CD4-positive, alpha-beta memory T cell (primary cell): Measurements from ENCODE around the gene TSPAN12. TPM values are rescaled to one million over a fixed set of nuclear protein-coding genes. Genes with fewer than 3 reads are reported as not detected.

Experiments used
- CTCF ChIA-PET: fragments of 350-600 bp; sonication (Branson Sonifier 250); formaldehyde crosslinking; loops from one replicate; lab custom pipeline; 2021; ENCODE audit warnings: inconsistent platforms; ENCODE audit not compliant: partially characterized antibody; lab: Charles Lee
- POLR2A ChIA-PET: fragments of 350-600 bp; sonication (Branson Sonifier 250); formaldehyde crosslinking; loops from one replicate; lab custom pipeline; 2021; ENCODE audit not compliant: partially characterized antibody; lab: Charles Lee
- DNase-seq, 5 donors: peaks; one replicate each; pipeline versions ENCODE4 v3.0.0 to v3.0.0-alpha.2; 2020 to 2022; ENCODE audit warnings: mixed read lengths in 1 of 5
- H3K27ac ChIP-seq: one replicate; pipeline ENCODE4 v1.7.0; 2013; ENCODE audit warnings: low read depth, low read length
- H3K27me3 ChIP-seq: 2 replicates; pipeline ENCODE4 v1.7.0; 2013; ENCODE audit warnings: mild to moderate bottlenecking, low read length, moderate library complexity; ENCODE audit not compliant: insufficient read depth
- H3K36me3 ChIP-seq: 2 replicates; pipeline ENCODE4 v1.7.0; 2013; ENCODE audit warnings: mild to moderate bottlenecking, low read length, moderate library complexity; ENCODE audit not compliant: insufficient read depth
- H3K4me1 ChIP-seq: 2 replicates; pipeline ENCODE4 v1.7.0; 2013; ENCODE audit warnings: mild to moderate bottlenecking, low read length, moderate library complexity; ENCODE audit not compliant: insufficient read depth
- H3K4me3 ChIP-seq, 2 donors: one replicate each; pipeline ENCODE4 v1.7.0; 2013; ENCODE audit warnings: low read length in 2 of 2, mild to moderate bottlenecking in 1 of 2
- H3K9me3 ChIP-seq, 2 donors: one replicate each; pipeline ENCODE4 v1.7.0; 2013; ENCODE audit warnings: low read length in 2 of 2, control low read depth in 1 of 2; ENCODE audit not compliant: control insufficient read depth in 1 of 2
- H3K27ac Mint-ChIP-seq, 7 donors: one replicate each; pipeline ENCODE4 v1.8.0; 2020 to 2021; ENCODE audit warnings: mixed read lengths in 7 of 7, mild to moderate bottlenecking in 6 of 7, inconsistent platforms in 3 of 7, moderate library complexity in 3 of 7
- H3K27me3 Mint-ChIP-seq, 2 donors: one replicate each; pipeline ENCODE4 v1.8.0; 2020 to 2021; ENCODE audit warnings: mixed read lengths in 2 of 2
- H3K36me3 Mint-ChIP-seq, 2 donors: one replicate each; pipeline ENCODE4 v1.8.0; 2020 to 2021; ENCODE audit warnings: mixed read lengths in 2 of 2, inconsistent platforms in 1 of 2, mild to moderate bottlenecking in 1 of 2
- H3K4me1 Mint-ChIP-seq, 4 donors: one replicate each; pipeline ENCODE4 v1.8.0; 2020 to 2021; ENCODE audit warnings: mixed read lengths in 4 of 4, mild to moderate bottlenecking in 1 of 4
- H3K4me3 Mint-ChIP-seq, 8 donors: one replicate each; pipeline ENCODE4 v1.8.0; 2020 to 2021; ENCODE audit warnings: mixed read lengths in 8 of 8, mild to moderate bottlenecking in 7 of 8, moderate library complexity in 6 of 8, inconsistent platforms in 3 of 8
- H3K9me3 Mint-ChIP-seq, 8 donors: one replicate each; pipeline ENCODE4 v1.8.0; 2020 to 2021; ENCODE audit warnings: mixed read lengths in 8 of 8, mild to moderate bottlenecking in 5 of 8, inconsistent platforms in 3 of 8, moderate library complexity in 1 of 8
- intact Hi-C: fragments of 100-400 bp; cut with micrococcal nuclease; formaldehyde crosslinking; loops from one replicate; pipeline ENCODE4 v1.15.1; 2023
- polyA plus RNA-seq, 2 donors: library from polyadenylated mRNA; unstranded; fragments of 300-500 nt; fragmentation: Illumina TruSeq; gene quantifications; one replicate each; pipeline ENCODE4 v1.2.3, GENCODE V29; 2021
- total RNA-seq, 2 experiments: library from RNA; stranded (reverse); gene quantifications; one replicate each; pipeline ENCODE4 v1.2.3, GENCODE V29; 2021

The TSPAN12 gene
- total and polyA plus RNA-seq, 4 experiments from 2014 or later, result not detected

DNA sequence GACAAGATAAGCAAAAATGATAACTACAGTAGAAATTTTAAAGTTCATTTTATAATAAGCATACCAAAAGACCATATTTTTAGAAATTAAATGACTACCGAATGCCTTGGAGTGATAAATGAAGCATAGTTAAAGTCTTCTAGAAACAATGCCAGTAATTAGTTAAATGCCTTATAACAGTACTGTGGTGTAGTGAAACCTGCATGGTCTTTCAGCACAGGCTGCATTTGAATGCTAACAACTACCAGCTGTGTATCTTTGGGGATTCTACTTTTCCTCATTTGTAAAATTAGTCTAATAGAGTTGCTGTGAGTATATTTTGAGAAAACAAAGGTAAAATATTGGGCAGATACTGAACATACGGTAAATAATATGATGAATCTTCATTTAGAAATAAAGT is 25.1 kb downstream of the TSPAN12 start:
- CTCF ChIA-PET, result interaction anchor here (1.3 kb wide), 1 partner anchor 38 kb away, joined by 3 read pairs; no protein-coding TSS in a partner anchor
- H3K27ac Mint-ChIP-seq, result no peak overlapping the region

DNA sequence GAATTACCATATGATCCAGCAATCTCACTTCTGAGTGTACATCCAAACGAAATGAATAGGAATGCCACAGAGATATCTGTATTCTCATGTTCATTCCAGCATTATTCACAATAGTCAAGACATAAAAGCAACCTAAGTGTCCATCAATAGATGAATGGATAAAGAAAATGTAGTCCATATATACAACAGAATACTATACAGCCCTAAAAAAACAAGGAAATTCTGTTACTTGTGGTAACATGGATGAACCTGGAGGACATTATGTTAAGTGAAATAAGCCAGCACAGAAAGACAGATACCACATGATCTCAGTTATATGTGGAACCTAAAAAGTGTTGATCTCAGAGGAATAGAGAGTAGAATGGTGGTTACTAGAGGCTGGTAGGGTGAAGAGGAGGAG is 26.7 kb downstream of the TSPAN12 start:
- DNase-seq, result no peak
- H3K36me3 Mint-ChIP-seq, result no peaks in the 10 kb centered on the region
- Histone ChIP-seq H3K4me1 (no peaks in the 10 kb centered on the region), H3K27me3 (no peaks in the 10 kb centered on the region), H3K4me3 (no peak overlapping the region), H3K9me3 (no peaks in the 10 kb centered on the region), H3K27ac (no peak overlapping the region), H3K36me3 (no peaks in the 10 kb centered on the region)
- peaks cover 0 to 7% (median 3%) of the 10 kb centered on the region in 8 donors for H3K9me3 Mint-ChIP-seq
- H3K27me3 Mint-ChIP-seq, result peaks cover 5 to 16% of the 10 kb centered on the region in 2 donors
- CTCF ChIA-PET, result interaction anchor here (1.3 kb wide), 1 partner anchor 21 kb away, joined by 3 read pairs; no protein-coding TSS in a partner anchor
- peak overlapping the region in 1 of 7 donors; percentile 7 for H3K27ac Mint-ChIP-seq
- POLR2A ChIA-PET, result no interaction called here
- intact Hi-C loops, result no loop called here
- H3K4me1 Mint-ChIP-seq, result no peaks in the 10 kb centered on the region
- H3K4me3 Mint-ChIP-seq, result no peak overlapping the region

More for the DNA sequence above, 25.1 kb downstream of the TSPAN12 start:
- peaks cover 8 to 16% of the 10 kb centered on the region in 2 donors for H3K27me3 Mint-ChIP-seq
- intact Hi-C loops, result no loop called here
- H3K36me3 ChIP-seq, result no peaks in the 10 kb centered on the region
- H3K36me3 Mint-ChIP-seq, result no peaks in the 10 kb centered on the region
- POLR2A ChIA-PET, result no interaction called here
- no peak for DNase-seq
- H3K9me3 Mint-ChIP-seq, result peaks cover 0 to 7% (median 3%) of the 10 kb centered on the region in 8 donors
- H3K4me1 ChIP-seq, result no peaks in the 10 kb centered on the region
- H3K4me3 Mint-ChIP-seq, result no peak overlapping the region
- no peak overlapping the region for H3K4me3 ChIP-seq
- H3K27me3 ChIP-seq, result no peaks in the 10 kb centered on the region
- no peaks in the 10 kb centered on the region for H3K4me1 Mint-ChIP-seq
- no peak overlapping the region for H3K27ac ChIP-seq
- H3K9me3 ChIP-seq, result no peaks in the 10 kb centered on the region

DNA sequence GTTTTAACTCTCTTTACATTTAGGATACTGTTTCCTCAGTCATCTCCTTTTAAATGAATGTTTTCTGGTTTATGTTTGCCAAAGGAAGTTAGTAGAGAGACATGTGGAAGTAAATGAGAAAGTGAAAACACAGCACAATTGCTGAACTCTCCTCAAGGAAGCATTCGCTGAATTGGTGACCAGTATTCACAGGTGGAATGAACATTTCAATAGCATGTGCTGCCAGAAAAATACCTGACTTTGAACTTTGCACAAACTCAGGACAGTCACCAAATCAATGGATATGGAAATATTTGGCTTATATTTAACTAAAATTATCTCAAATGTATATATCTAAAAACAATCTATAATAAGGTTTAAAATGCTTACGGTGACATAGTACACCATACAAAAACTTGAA is 28.5 kb downstream of the TSPAN12 start:
- H3K27ac ChIP-seq, result no peak overlapping the region
- no peak overlapping the region for H3K4me3 ChIP-seq
- Mint-ChIP-seq H3K27me3 (peaks cover 8 to 12% of the 10 kb centered on the region in 2 donors), H3K36me3 (no peaks in the 10 kb centered on the region), H3K27ac (no peak overlapping the region), H3K4me3 (no peak overlapping the region), H3K4me1 (no peaks in the 10 kb centered on the region), H3K9me3 (peaks cover 0 to 7% (median 3%) of the 10 kb centered on the region in 8 donors)
- no peaks in the 10 kb centered on the region for H3K27me3 ChIP-seq
- DNase-seq, result no peak
- no peaks in the 10 kb centered on the region for H3K36me3 ChIP-seq
- H3K9me3 ChIP-seq, result no peaks in the 10 kb centered on the region
- H3K4me1 ChIP-seq, result no peaks in the 10 kb centered on the region
- ChIA-PET CTCF (interaction anchor here (0.8 kb wide), 1 partner anchor 37 kb away, joined by 3 read pairs; no protein-coding TSS in a partner anchor), POLR2A (no interaction called here)
- intact Hi-C loops, result no loop called here

DNA sequence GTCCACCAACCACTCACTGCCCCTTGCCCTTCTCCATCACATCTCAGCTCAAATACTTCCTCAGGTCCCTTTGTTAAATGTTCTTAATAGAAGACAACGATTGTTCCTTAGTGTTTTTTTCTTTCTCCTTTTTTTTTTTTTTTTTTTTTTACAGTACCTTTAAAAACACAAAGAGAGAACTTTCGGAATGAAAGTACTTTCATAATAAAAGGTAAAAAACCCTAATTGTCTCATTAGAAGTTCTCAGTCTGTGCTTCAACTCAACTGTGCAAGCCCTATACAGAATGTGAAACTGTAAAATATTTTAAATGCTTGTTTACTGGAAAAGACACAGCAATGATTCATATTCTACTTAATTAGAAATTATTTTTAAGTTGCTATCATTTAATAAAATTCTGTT is 29.4 kb downstream of the TSPAN12 start:
- intact Hi-C loops, result no loop called here
- Histone ChIP-seq H3K9me3 (no peaks in the 10 kb centered on the region), H3K27ac (no peak overlapping the region), H3K27me3 (peaks cover 1% of the 10 kb centered on the region), H3K4me3 (no peak overlapping the region), H3K36me3 (no peaks in the 10 kb centered on the region), H3K4me1 (no peaks in the 10 kb centered on the region)
- H3K4me3 Mint-ChIP-seq, result no peak overlapping the region
- H3K4me1 Mint-ChIP-seq, result no peaks in the 10 kb centered on the region
- H3K36me3 Mint-ChIP-seq, result no peaks in the 10 kb centered on the region
- ChIA-PET POLR2A (no interaction called here), CTCF (interaction anchor here (0.8 kb wide), 1 partner anchor 36 kb away, joined by 3 read pairs; no protein-coding TSS in a partner anchor)
- peaks cover 8 to 10% of the 10 kb centered on the region in 2 donors for H3K27me3 Mint-ChIP-seq
- no peak for DNase-seq
- H3K27ac Mint-ChIP-seq, result no peak overlapping the region
- peaks cover 0 to 7% (median 3%) of the 10 kb centered on the region in 8 donors for H3K9me3 Mint-ChIP-seq

DNA sequence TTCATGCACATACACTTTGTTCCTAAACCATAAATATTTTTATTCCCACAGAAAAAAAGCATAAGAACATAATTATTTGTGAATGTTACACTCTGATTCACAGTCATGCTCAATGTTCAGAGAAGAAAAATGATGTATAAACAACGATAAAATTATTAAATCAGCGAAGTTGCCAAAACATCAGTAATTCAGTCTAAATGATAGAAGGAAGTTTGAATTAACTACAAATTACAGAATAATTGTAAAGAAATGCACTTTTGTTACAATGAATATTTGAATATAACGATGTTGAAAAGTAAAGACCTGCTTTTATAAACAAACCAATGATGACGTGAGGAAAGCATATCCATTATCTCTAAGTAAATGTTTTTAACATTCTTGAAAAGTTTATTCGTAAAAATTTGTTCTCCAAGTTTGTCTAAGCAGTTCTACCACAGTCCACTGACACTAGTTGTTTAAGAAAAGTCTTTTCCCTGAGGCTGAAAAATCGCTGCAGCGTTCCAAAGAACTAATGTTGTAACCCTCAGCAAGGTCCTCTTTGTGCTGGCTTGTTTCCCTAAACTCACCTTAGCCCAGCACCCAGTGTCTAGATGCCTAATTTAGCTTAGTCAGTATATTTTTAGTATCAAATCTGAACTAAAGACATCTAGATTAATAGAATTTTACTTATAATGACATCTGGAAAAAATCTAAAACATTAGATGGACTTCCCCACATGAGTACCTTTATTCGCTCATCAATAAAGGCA is 30.4 kb downstream of the TSPAN12 start:
- Histone ChIP-seq H3K4me3 (no peak overlapping the region), H3K36me3 (no peaks in the 10 kb centered on the region), H3K27ac (no peak overlapping the region), H3K27me3 (peaks cover 4% of the 10 kb centered on the region), H3K4me1 (no peaks in the 10 kb centered on the region), H3K9me3 (no peaks in the 10 kb centered on the region)
- Mint-ChIP-seq H3K27ac (no peak overlapping the region), H3K4me1 (no peaks in the 10 kb centered on the region), H3K27me3 (peaks cover 8 to 10% of the 10 kb centered on the region in 2 donors), H3K36me3 (no peaks in the 10 kb centered on the region), H3K9me3 (peaks cover 0 to 7% (median 3%) of the 10 kb centered on the region in 8 donors), H3K4me3 (no peak overlapping the region)
- CTCF ChIA-PET, result no interaction called here
- POLR2A ChIA-PET, result no interaction called here
- intact Hi-C loops, result no loop called here
- DNase-seq, result no peak

DNA sequence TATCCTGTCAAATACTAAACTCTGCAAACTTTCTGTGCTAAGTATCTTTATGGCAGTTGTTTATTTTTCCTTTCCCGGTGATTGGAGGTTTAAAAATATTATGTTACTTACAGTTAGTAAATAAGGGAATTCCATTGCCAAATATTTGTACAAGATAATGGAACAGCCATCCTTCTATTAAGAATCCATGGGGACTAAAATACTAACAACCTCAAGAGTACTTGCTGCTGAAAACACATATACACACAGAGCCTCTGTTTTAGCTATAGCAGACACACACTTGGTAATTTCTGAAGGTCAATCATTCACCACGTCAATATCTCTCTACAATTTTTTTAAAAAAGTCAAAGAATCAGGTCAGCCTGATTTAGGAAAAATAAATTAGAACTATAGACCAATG is 32.4 kb downstream of the TSPAN12 start:
- H3K27ac Mint-ChIP-seq, result no peak overlapping the region
- no peak overlapping the region for H3K4me3 ChIP-seq
- intact Hi-C loops, result no loop called here
- no peak overlapping the region for H3K4me3 Mint-ChIP-seq
- H3K36me3 Mint-ChIP-seq, result no peaks in the 10 kb centered on the region
- POLR2A ChIA-PET, result no interaction called here
- DNase-seq, result no peak
- no peaks in the 10 kb centered on the region for H3K36me3 ChIP-seq
- H3K27ac ChIP-seq, result no peak overlapping the region
- peaks cover 8 to 10% of the 10 kb centered on the region in 2 donors for H3K27me3 Mint-ChIP-seq
- peaks cover 0 to 5% (median 1%) of the 10 kb centered on the region in 8 donors for H3K9me3 Mint-ChIP-seq
- no peaks in the 10 kb centered on the region for H3K4me1 Mint-ChIP-seq
- H3K4me1 ChIP-seq, result no peaks in the 10 kb centered on the region
- no peaks in the 10 kb centered on the region for H3K9me3 ChIP-seq
- CTCF ChIA-PET, result no interaction called here
- peaks cover 4% of the 10 kb centered on the region for H3K27me3 ChIP-seq

DNA sequence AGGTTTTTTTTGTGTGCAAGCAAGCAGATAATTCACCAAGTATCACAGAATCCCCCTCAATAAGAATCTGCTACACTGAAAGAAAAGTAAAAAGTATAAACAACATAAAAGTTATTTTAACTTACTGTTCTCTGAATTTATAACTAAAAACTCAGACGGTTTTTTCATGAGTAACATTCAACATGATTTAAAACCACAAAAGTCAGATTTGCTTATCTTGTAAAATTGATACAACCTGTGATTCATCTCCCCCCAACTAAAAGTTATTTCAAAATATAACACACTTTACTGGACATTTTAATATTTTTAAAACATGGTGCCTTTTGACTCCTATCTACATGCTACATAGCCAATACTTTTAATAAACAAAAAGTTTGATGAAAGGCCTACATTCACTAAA is 32.8 kb downstream of the TSPAN12 start:
- ChIA-PET CTCF (no interaction called here), POLR2A (no interaction called here)
- Histone ChIP-seq H3K4me1 (no peaks in the 10 kb centered on the region), H3K4me3 (no peak overlapping the region), H3K27me3 (peaks cover 4% of the 10 kb centered on the region), H3K27ac (no peak overlapping the region), H3K9me3 (no peaks in the 10 kb centered on the region), H3K36me3 (no peaks in the 10 kb centered on the region)
- Mint-ChIP-seq H3K27ac (no peak overlapping the region), H3K36me3 (no peaks in the 10 kb centered on the region), H3K9me3 (peaks cover 0 to 5% (median 0%) of the 10 kb centered on the region in 8 donors), H3K27me3 (peaks cover 11 to 13% of the 10 kb centered on the region in 2 donors), H3K4me1 (no peaks in the 10 kb centered on the region), H3K4me3 (no peak overlapping the region)
- DNase-seq, result no peak
- intact Hi-C loops, result no loop called here
